ENCODE data around the gene PIK3R2. TPM values are rescaled to one million over a fixed set of nuclear protein-coding genes. Genes with fewer than 3 reads are reported as not detected.

Gene PIK3R2
- total RNA-seq, 1 experiment from 2014 or later, result 42.8 TPM

GRCh38 chr19:18156841-18157464 lies 4.0 kb downstream of the PIK3R2 start:
- no peak for TF ChIP-seq CTCF (conservative IDR thresholded peaks at IDR 0.05)
- no peak overlapping the region for H2AFZ ChIP-seq (ENCODE audit: low read length)
- no peaks in the 10 kb centered on the region for H3K79me2 ChIP-seq (ENCODE audit: insufficient read depth, low read length)
- H3K23ac ChIP-seq (ENCODE audit: insufficient read length, low read depth, low read length), result no peak overlapping the region
- no peak overlapping the region for H2AK5ac ChIP-seq (ENCODE audit: insufficient read length, low read length)
- H3K4me1 ChIP-seq (ENCODE audit: insufficient read depth, low read length), result 0 out of 2 replicates have a peak, but pooled peaks cover 2% of the 10 kb centered on the region
- H4K5ac ChIP-seq (ENCODE audit: insufficient read length, low read depth, low read length), result no peak overlapping the region
- H3T11ph ChIP-seq (ENCODE audit: low read length), result no peak overlapping the region
- H4K20me1 ChIP-seq (ENCODE audit: control insufficient read depth, insufficient read depth, insufficient read length), result peaks cover 4% of the 10 kb centered on the region
- H3K14ac ChIP-seq (ENCODE audit: insufficient read depth, low read length), result no peak overlapping the region
- Mint-ChIP-seq H3K9me3 (no peaks in the 10 kb centered on the region), H3K27me3 (ENCODE audit: low read depth) (no peaks in the 10 kb centered on the region), H3K27ac (peak overlapping the region in 1 of 3 experiments; percentile 58; a peak in 1 of 7 replicates), H3K36me3 (ENCODE audit: insufficient read depth in 1 of 3, low read depth in 3 of 3) (peaks cover 7 to 19% (median 19%) of the 10 kb centered on the region in 3 experiments; a peak in 6 of 7 replicates), H3K4me3 (no peak overlapping the region), H3K4me1 (peaks cover 15 to 33% of the 10 kb centered on the region in 2 experiments)
- no peaks in the 10 kb centered on the region for H3K9me3 ChIP-seq (ENCODE audit: control insufficient read depth, low read depth, low read length)
- no peak overlapping the region for H2BK120ac ChIP-seq (ENCODE audit: low read depth, low read length, poor library complexity, severe bottlenecking)
- no peak overlapping the region for H3K56ac ChIP-seq (ENCODE audit: insufficient read length, low read depth, low read length)
- H3K4me2 ChIP-seq (ENCODE audit: insufficient read depth, insufficient read length, low read length), result no peak overlapping the region
- H4K8ac ChIP-seq (replicated peaks; ENCODE audit: insufficient read length, low read depth, low read length), result no peak overlapping the region
- no peaks in the 10 kb centered on the region for H3K79me1 ChIP-seq (ENCODE audit: insufficient read depth, low read depth, low read length, poor library complexity, severe bottlenecking)
- H3K23me2 ChIP-seq (ENCODE audit: insufficient read length, low read depth, low read length, poor library complexity, severe bottlenecking), result peaks cover 11% of the 10 kb centered on the region
- no peak overlapping the region for H2BK5ac ChIP-seq (ENCODE audit: insufficient read length, low read length)
- H3K4ac ChIP-seq (ENCODE audit: low read depth, low read length), result no peak overlapping the region
- H2BK12ac ChIP-seq (ENCODE audit: insufficient read length, low read depth, low read length), result no peak overlapping the region
- H3K9ac ChIP-seq (ENCODE audit: extremely low read depth, insufficient read length, low read length), result no peak overlapping the region
- no peaks in the 10 kb centered on the region for H3K27me3 ChIP-seq (ENCODE audit: insufficient read depth, low read length)
- no peak for DNase-seq
- H3K27ac ChIP-seq (ENCODE audit: insufficient read length, low read depth, low read length), result no peak overlapping the region
- no peak overlapping the region for H4K91ac ChIP-seq (ENCODE audit: insufficient read length, low read depth, low read length)
- WGBS (ENCODE audit: extremely low coverage, insufficient read length, low lambda C conversion rate), result no CpG with 5 or more reads among the region's 22 CpGs
- H2BK15ac ChIP-seq (ENCODE audit: low read depth, low read length), result no peak overlapping the region
- no peak overlapping the region for H3K18ac ChIP-seq (ENCODE audit: insufficient read length, low read depth, low read length)
- H2BK20ac ChIP-seq (ENCODE audit: low read depth, low read length, poor library complexity, severe bottlenecking), result no peak overlapping the region

Measured in H9 (cell line).